Endothelial cell of umbilical vein (primary cell): ENCODE measurements around the gene PRUNE2.

Experiments
- CTCF ChIP-seq, 2 donors: IDR thresholded peaks; 1 replicate in 1 of 2; 2 replicates in 1 of 2; pipeline ENCODE4 v1.5.1; 2011; ENCODE audit warnings: low read length in 2 of 2, mild to moderate bottlenecking in 2 of 2, moderate library complexity in 2 of 2, control low read depth in 1 of 2, inconsistent platforms in 1 of 2, low read depth in 1 of 2; ENCODE audit not compliant: insufficient read depth in 1 of 2; ENCODE audit errors: extremely low read depth in 1 of 2
- EZH2 ChIP-seq: IDR thresholded peaks from 2 replicates; pipeline ENCODE4 v1.6.1; 2012; ENCODE audit warnings: borderline replicate concordance, low read depth, mild to moderate bottlenecking, moderate library complexity, low read length, inconsistent platforms; ENCODE audit not compliant: severe bottlenecking
- FOS ChIP-seq: IDR thresholded peaks from 2 replicates; pipeline ENCODE4 v1.6.1; 2011; ENCODE audit warnings: mild to moderate bottlenecking, low read length, moderate library complexity, borderline replicate concordance; ENCODE audit not compliant: insufficient read depth
- GATA2 ChIP-seq: IDR thresholded peaks from 2 replicates; pipeline ENCODE4 v1.7.0; 2011; ENCODE audit warnings: low read depth, mild to moderate bottlenecking, moderate library complexity, mixed read lengths, low read length; ENCODE audit not compliant: insufficient read length, insufficient read depth
- JUN ChIP-seq: IDR thresholded peaks from 2 replicates; pipeline ENCODE4 v1.6.1; 2011; ENCODE audit warnings: borderline replicate concordance, low read depth; ENCODE audit not compliant: insufficient read length, insufficient read depth
- POLR2A ChIP-seq: IDR thresholded peaks from 2 replicates; pipeline ENCODE4 v1.6.1; 2012; ENCODE audit warnings: low read depth, mild to moderate bottlenecking, control low read depth, low read length
- POLR2AphosphoS5 ChIP-seq: IDR thresholded peaks from 2 replicates; pipeline ENCODE4 v1.6.1; 2012; ENCODE audit warnings: low read depth, mild to moderate bottlenecking, control low read depth, low read length, moderate library complexity; ENCODE audit not compliant: insufficient read depth
- TF ChIP-seq, protein P1 (sequence below): IDR thresholded peaks from 2 replicates; pipeline ENCODE4 v1.6.1; 2011; ENCODE audit not compliant: insufficient read depth, insufficient read length

- TF ChIP-seq CTCF (IDR thresholded peaks at IDR 0.05; ENCODE audit: extremely low read depth in 1 of 2, insufficient read depth in 1 of 2, low read depth in 1 of 2, low read length in 2 of 2) (no peak), EZH2 (no peak), POLR2A (no peak), POLR2AphosphoS5 (no peak), FOS (no peak), JUN (no peak), GATA2 (no peak)
- TF ChIP-seq, protein P1, sequence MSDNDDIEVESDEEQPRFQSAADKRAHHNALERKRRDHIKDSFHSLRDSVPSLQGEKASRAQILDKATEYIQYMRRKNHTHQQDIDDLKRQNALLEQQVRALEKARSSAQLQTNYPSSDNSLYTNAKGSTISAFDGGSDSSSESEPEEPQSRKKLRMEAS = no peak
Measured at GRCh38 chr9:76575761-76576160, 330.2 kb downstream of the PRUNE2 start.
